GM19452 (cell line): ENCODE measurements around the gene CUTA.

Experiments
- ATAC-seq: cut with Tn5 transposase; IDR thresholded peaks from one replicate; pipeline ENCODE4 v1.9.1; 2021; ENCODE audit not compliant: unreplicated experiment

The CUTA gene

DNA sequence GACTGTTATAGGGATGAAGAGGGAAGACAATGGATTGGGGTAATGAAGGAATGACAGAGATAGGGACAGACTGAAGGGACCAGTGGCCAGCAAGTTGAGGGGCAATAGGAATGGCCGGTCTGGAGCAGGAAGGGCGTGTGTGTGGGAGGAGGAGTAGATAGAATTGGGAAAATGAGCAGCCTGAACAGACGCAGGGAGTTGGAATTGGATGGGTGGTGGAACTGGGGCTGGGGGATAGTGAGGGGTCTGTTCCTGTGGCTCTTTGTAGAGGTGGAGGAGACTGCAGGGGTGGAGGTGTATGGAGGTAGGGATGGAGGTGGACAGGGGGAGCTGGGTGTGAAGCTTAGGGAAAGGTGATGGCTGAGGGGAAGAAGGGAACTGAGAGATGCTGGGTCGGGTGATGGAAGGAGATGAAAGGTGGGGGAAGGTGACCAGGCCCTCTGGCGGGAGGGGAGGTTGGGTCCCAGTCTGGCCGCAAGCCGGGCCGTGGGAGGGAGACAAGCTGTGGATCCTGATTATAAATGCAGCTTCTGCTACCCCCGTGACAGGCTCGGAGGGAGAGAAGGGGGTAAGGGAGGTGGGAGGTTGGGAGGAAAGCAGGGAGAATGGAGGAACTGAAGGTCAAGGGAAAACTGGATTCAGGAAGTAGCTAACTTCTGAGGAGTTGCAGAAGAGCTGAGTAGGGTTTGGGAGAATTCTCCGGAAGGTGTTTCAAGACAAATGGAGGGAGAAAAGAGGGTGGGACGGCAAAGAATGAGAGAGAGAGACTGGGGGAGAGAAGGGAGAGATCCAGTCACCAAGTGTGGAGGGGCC is 7.2 kb upstream of the CUTA start:
- no peak for ATAC-seq

DNA sequence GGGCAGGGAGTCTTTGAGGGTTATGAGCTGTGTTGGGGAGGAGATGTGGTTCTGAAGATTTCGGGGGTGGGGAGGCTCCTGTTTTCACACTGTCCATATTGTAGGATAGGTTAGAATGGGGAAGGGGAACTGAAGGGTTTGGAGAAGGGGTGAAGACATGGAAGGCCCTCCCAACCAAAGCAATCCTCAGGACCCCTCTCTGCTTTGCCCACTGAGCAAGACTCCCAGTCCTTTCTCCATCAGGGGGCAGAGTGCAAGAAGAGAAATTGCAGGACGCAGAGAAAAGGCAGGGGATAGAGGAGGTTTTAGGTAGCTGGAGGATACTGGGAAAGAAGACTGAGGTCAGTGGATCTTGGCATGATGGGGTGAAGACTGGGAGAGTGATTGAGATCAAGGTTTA is 5.9 kb upstream of the CUTA start:
- no peak for ATAC-seq

DNA sequence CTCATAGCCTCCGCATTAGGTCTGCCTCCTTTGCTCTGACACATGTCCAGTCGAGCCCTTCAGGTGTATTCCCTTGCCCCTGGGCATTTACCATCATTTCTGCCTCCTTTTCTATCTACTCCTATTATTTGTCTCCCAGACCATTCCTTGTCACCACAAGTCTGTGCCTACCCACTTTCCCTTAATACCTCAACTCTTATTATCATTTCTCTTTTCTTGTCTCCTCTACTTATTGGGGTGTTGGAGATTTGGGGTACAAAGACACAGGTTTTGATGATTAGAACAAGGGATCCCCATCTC is 3.4 kb upstream of the CUTA start:
- no peak for ATAC-seq

GRCh38 chr6:33420491-33421343 is 2.8 kb upstream of the CUTA start:
- no peak for ATAC-seq

- ATAC-seq: no peak
These were observed 1.9 kb upstream of the CUTA start, which contains the start of gene SYNGAP1 for GRCh38 chr6:33419580-33420490. TSS of gene SYNGAP1 (plus strand) at chr6:33420065. CDS start at chr6:33420265, 200 bp downstream.

DNA sequence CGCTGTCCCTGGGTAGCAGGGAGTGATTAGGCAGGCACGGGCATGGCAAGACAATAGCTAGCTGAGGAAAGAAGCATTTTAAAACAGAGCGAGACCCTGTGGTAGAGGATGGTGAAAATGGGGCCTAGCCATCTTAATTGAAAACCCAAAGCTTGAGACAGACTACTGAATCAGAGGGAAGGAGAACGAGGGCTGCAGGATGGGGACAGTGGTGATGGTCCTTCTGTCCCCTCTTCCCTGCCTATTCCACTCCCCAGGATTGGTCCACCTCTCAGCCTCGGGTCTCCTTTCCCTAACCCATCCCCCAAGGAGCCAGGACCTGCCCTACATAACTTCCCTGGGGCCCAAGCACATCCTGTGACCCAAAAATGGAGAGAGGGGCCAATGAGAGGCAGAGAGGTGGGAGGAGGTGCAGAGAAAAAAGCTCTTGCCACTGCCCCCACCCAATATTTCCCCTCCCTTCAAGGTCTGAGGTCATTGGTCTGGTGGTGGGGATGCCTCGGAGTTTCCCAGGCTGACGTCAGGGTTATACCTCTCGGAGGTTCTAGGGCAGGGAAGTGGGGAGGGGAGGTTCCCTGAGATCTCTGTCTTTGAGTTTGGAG is 884 bp upstream of the CUTA start:
- no peak for ATAC-seq

GRCh38 chr6:33417128-33417902 is 592 bp downstream of the CUTA start:
- no peak for ATAC-seq

DNA sequence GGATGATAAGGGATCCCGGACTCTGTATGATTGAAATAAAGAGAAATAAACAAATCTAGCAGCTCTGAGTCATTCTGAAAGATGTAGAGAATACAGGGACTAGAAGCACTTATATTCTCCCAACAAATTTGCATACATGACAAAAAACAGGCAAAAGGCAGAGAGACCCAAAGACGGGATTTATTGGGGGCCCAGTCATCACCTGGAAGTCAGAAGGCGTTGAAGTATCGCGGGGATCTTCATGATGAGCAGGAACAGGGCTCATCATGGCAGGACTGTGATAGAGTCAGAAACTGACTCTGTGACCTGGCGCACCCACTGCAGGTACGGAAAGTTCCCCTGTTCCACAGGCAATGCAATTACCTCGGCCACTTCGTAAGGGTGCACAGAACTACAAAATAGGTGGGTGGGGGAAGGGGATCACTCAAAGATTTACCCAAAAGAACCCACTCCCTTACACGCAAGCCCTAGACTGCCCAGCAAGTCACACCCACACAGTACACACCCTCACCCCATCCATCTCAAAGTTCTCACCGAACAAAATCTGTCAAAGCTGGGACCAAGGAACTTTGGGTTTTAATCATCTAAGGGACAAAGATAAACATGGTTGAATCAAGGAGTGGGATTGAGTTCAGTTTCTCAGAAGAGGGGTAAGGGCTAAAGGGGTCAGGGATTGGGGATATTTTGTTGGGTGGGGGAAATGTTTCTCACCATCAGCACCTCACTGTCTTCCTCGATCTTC is 1.4 kb downstream of the CUTA start:
- ATAC-seq: no peak

- ATAC-seq: no peak
These were observed 2.1 kb downstream of the CUTA start for GRCh38 chr6:33415831-33416230.

- no peak for ATAC-seq
These were observed 3.2 kb downstream of the CUTA start for GRCh38 chr6:33414592-33415271.

- no peak for ATAC-seq
These were observed 4.4 kb downstream of the CUTA start for GRCh38 chr6:33413241-33414120.

GRCh38 chr6:33412140-33413009 is 5.5 kb downstream of the CUTA start:
- no peak for ATAC-seq

DNA sequence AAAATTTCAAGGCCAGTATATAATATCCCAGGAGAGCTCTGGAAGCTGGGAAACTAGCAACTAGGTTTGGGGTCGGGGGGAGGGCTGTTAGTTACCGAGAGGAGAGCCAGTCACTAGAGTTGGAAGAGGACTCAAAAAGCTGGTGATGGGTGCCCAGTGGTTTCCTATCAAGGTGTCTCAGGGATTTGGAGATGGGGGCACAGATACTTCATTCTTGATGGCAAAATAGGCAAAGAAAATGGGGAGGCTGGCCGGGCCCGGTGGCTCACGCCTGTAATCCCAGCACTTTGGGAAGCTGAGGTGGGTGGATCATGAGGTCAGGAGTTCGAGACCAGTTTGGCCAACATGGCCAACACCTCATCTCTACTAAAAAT is 6.3 kb downstream of the CUTA start:
- ATAC-seq: no peak

DNA sequence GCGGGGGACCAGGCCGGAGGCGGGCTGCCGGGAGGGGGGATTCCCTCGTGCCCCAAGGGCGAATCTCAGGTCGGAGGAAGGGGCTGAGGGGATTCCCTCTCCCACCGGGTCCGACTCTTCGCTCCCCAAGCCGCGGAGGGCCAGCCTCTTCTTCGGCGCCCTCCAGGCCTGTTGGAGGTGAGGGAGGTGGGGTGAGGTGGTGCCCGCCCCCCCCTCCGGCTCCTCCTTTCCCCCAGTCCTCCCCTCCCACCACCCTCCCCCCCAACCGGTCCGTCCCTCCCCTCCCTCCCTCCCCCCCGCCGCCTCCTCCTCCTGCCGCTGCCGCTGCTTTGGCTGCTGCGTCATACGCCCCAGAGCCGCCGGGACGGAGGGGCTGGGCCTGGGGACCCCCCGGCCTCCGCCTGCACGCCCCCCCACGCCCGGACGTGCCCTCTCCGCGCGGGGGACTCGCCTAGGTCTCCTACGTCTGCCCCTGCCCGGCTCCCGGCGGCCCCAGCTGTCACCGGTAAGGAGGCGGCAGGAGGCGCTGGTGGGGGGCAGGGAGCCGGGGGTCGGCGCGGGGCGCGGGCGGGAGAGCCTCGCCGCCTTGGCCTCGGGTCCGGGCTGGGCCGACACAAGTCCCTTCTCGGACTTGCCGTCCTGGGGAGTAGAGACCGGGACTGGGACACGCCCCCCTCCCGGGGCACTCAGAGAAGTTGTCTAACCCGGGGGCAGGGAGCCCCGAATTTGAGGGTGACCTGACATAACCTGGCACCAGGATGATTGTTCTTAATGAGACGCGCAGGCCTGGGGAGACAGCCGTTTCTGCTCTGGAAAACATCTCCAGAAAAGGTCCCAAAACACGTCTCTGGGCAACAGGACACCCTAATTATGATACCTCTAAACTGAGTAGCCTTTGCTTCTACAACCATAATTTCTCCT is 6.9 kb downstream of the CUTA start, which contains the start of gene PHF1:
Gene PHF1, plus strand, starts transcription at position 304 of the 921 bp plus-strand sequence. CDS start 1,250 bp downstream, outside the sequence.
- peak; percentile 32 for ATAC-seq

GRCh38 chr6:33410050-33410710 is 7.7 kb downstream of the CUTA start:
- peak; percentile 77 for ATAC-seq
